ENCODE results near the gene BICRA. TPM values are rescaled to one million over a fixed set of nuclear protein-coding genes. Genes with fewer than 3 reads are reported as not detected.
A peak's percentile ranks its signal among the peaks of the same experiment; 100 is the strongest.

Gene BICRA
- total RNA-seq, 1 experiment from 2014 or later, result 3.5 TPM

GRCh38 chr19:47686679-47687450 lies 77.9 kb downstream of the BICRA start:
- Histone ChIP-seq H3K27ac (no peak overlapping the region), H3K9me3 (replicated peaks) (no peaks in the 10 kb centered on the region), H3K27me3 (replicated peaks) (no peaks in the 10 kb centered on the region), H3K36me3 (peaks cover 35% of the 10 kb centered on the region), H3K4me3 (no peak overlapping the region), H3K4me1 (replicated peaks) (peaks cover 10% of the 10 kb centered on the region)
- DNase-seq (ENCODE audit: low read depth in 1 of 2, low spot score in 2 of 2), result no peak

GRCh38 chr19:47687906-47688305 lies 79.0 kb downstream of the BICRA start:
- H3K9me3 ChIP-seq (replicated peaks), result no peaks in the 10 kb centered on the region
- no peak for DNase-seq (ENCODE audit: low read depth in 1 of 2, low spot score in 2 of 2)
- H3K4me1 ChIP-seq (replicated peaks), result peaks cover 5% of the 10 kb centered on the region; the same call in 1 of the 2 replicates
- H3K27ac ChIP-seq, result no peak overlapping the region
- no peaks in the 10 kb centered on the region for H3K27me3 ChIP-seq (replicated peaks)
- peaks cover 45% of the 10 kb centered on the region for H3K36me3 ChIP-seq
- H3K4me3 ChIP-seq, result no peak overlapping the region

- Histone ChIP-seq H3K27me3 (replicated peaks) (no peaks in the 10 kb centered on the region), H3K36me3 (peaks cover 48% of the 10 kb centered on the region), H3K27ac (no peak overlapping the region), H3K4me1 (replicated peaks) (no peaks in the 10 kb centered on the region), H3K9me3 (replicated peaks) (no peaks in the 10 kb centered on the region), H3K4me3 (no peak overlapping the region)
- no peak for DNase-seq (ENCODE audit: low read depth in 1 of 2, low spot score in 2 of 2)
Measured at GRCh38 chr19:47691090-47691489, 82.2 kb downstream of the BICRA start.

GRCh38 chr19:47691782-47692181 lies 82.8 kb downstream of the BICRA start:
- no peak for DNase-seq (ENCODE audit: low read depth in 1 of 2, low spot score in 2 of 2)
- Histone ChIP-seq H3K4me1 (replicated peaks) (no peaks in the 10 kb centered on the region), H3K4me3 (no peak overlapping the region), H3K36me3 (peaks cover 47% of the 10 kb centered on the region), H3K27me3 (replicated peaks) (no peaks in the 10 kb centered on the region), H3K27ac (no peak overlapping the region), H3K9me3 (replicated peaks) (no peaks in the 10 kb centered on the region)

GRCh38 chr19:47693489-47693888 lies 84.6 kb downstream of the BICRA start:
- H3K4me1 ChIP-seq (replicated peaks), result peaks cover 6% of the 10 kb centered on the region
- H3K27ac ChIP-seq, result no peak overlapping the region
- peaks cover 51% of the 10 kb centered on the region for H3K36me3 ChIP-seq
- no peaks in the 10 kb centered on the region for H3K27me3 ChIP-seq (replicated peaks)
- no peaks in the 10 kb centered on the region for H3K9me3 ChIP-seq (replicated peaks)
- H3K4me3 ChIP-seq, result no peak overlapping the region
- DNase-seq (ENCODE audit: low read depth in 1 of 2, low spot score in 2 of 2), result no peak

GRCh38 chr19:47693903-47694302 lies 85.0 kb downstream of the BICRA start:
- Histone ChIP-seq H3K27me3 (replicated peaks) (no peaks in the 10 kb centered on the region), H3K4me1 (replicated peaks) (peaks cover 6% of the 10 kb centered on the region), H3K9me3 (replicated peaks) (no peaks in the 10 kb centered on the region), H3K4me3 (no peak overlapping the region), H3K27ac (no peak overlapping the region), H3K36me3 (peaks cover 55% of the 10 kb centered on the region)
- no peak for DNase-seq (ENCODE audit: low read depth in 1 of 2, low spot score in 2 of 2)

- H3K27ac ChIP-seq, result no peak overlapping the region
- H3K27me3 ChIP-seq (replicated peaks), result no peaks in the 10 kb centered on the region
- H3K9me3 ChIP-seq (replicated peaks), result no peaks in the 10 kb centered on the region
Measured at GRCh38 chr19:47694466-47695273, 85.7 kb downstream of the BICRA start.

GRCh38 chr19:47695533-47696262 lies 86.8 kb downstream of the BICRA start:
- Histone ChIP-seq H3K4me1 (replicated peaks) (peaks cover 6% of the 10 kb centered on the region), H3K9me3 (replicated peaks) (no peaks in the 10 kb centered on the region), H3K36me3 (peaks cover 68% of the 10 kb centered on the region), H3K27me3 (replicated peaks) (no peaks in the 10 kb centered on the region), H3K27ac (no peak overlapping the region), H3K4me3 (no peak overlapping the region)
- no peak for DNase-seq (ENCODE audit: low read depth in 1 of 2, low spot score in 2 of 2)

More at GRCh38 chr19:47694466-47695273, 85.7 kb downstream of the BICRA start:
- Histone ChIP-seq H3K4me3 (no peak overlapping the region), H3K36me3 (peaks cover 63% of the 10 kb centered on the region), H3K4me1 (replicated peaks) (peaks cover 6% of the 10 kb centered on the region)
- no peak for DNase-seq (ENCODE audit: low read depth in 1 of 2, low spot score in 2 of 2)

GRCh38 chr19:47696635-47697034 lies 87.7 kb downstream of the BICRA start:
- Histone ChIP-seq H3K9me3 (replicated peaks) (no peaks in the 10 kb centered on the region), H3K36me3 (peaks cover 70% of the 10 kb centered on the region), H3K4me1 (replicated peaks) (peaks cover 6% of the 10 kb centered on the region), H3K4me3 (no peak overlapping the region), H3K27ac (no peak overlapping the region), H3K27me3 (replicated peaks) (no peaks in the 10 kb centered on the region)
- no peak for DNase-seq (ENCODE audit: low read depth in 1 of 2, low spot score in 2 of 2)

GRCh38 chr19:47697863-47698609 lies 89.1 kb downstream of the BICRA start:
- Histone ChIP-seq H3K27me3 (replicated peaks) (no peaks in the 10 kb centered on the region), H3K27ac (no peak overlapping the region), H3K4me3 (no peak overlapping the region), H3K36me3 (peaks cover 67% of the 10 kb centered on the region), H3K9me3 (replicated peaks) (no peaks in the 10 kb centered on the region), H3K4me1 (replicated peaks) (peaks cover 12% of the 10 kb centered on the region)
- DNase-seq (ENCODE audit: low read depth in 1 of 2, low spot score in 2 of 2), result peak; percentile 89 to 90

GRCh38 chr19:47698631-47699359 lies 89.9 kb downstream of the BICRA start:
- no peak overlapping the region for H3K4me3 ChIP-seq
- peaks cover 62% of the 10 kb centered on the region for H3K36me3 ChIP-seq
- DNase-seq (ENCODE audit: low read depth in 1 of 2, low spot score in 2 of 2), result no peak
- H3K27ac ChIP-seq, result no peak overlapping the region
- no peaks in the 10 kb centered on the region for H3K9me3 ChIP-seq (replicated peaks)
- H3K27me3 ChIP-seq (replicated peaks), result no peaks in the 10 kb centered on the region
- H3K4me1 ChIP-seq (replicated peaks), result peaks cover 20% of the 10 kb centered on the region

GRCh38 chr19:47699360-47699917 lies 90.5 kb downstream of the BICRA start:
- Histone ChIP-seq H3K27ac (no peak overlapping the region), H3K4me3 (no peak overlapping the region), H3K36me3 (peaks cover 62% of the 10 kb centered on the region), H3K4me1 (replicated peaks) (peaks cover 26% of the 10 kb centered on the region), H3K27me3 (replicated peaks) (no peaks in the 10 kb centered on the region), H3K9me3 (replicated peaks) (no peaks in the 10 kb centered on the region)
- DNase-seq (ENCODE audit: low read depth in 1 of 2, low spot score in 2 of 2), result peak; percentile 48 to 75

All from SJSA1 (cell line).